VCaP (cell line): Measurements from ENCODE around the gene ADRA2B.

ENCODE experiments used
- H3K27ac ChIP-seq: fragments of 450-650 bp; 2 replicates; pipeline ENCODE4 v1.5.1; 2017
- TF ChIP-seq, protein P1 (sequence below): fragments of 450-650 bp; conservative IDR thresholded peaks from 2 replicates; pipeline ENCODE4 v1.5.1; 2017; ENCODE audit warnings: mild to moderate bottlenecking, moderate library complexity

ADRA2B gene

DNA sequence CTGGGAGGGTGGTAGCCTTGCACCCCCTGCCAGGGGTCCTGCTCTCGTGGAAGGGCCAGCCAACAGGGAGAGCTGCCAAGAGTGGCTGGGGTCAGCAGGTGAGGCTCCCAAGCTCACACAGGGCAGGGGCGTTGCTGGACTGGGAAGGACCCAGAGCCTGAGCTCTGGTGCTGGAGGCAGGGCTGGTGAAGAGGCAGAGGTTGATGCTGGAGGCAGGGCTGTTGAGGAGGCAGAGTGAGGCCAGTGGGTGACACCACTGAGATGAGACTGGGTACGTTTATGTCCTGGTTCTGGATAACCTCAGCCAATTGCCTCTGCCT lies 7.0 kb downstream of the ADRA2B start:
- TF ChIP-seq, protein P1, sequence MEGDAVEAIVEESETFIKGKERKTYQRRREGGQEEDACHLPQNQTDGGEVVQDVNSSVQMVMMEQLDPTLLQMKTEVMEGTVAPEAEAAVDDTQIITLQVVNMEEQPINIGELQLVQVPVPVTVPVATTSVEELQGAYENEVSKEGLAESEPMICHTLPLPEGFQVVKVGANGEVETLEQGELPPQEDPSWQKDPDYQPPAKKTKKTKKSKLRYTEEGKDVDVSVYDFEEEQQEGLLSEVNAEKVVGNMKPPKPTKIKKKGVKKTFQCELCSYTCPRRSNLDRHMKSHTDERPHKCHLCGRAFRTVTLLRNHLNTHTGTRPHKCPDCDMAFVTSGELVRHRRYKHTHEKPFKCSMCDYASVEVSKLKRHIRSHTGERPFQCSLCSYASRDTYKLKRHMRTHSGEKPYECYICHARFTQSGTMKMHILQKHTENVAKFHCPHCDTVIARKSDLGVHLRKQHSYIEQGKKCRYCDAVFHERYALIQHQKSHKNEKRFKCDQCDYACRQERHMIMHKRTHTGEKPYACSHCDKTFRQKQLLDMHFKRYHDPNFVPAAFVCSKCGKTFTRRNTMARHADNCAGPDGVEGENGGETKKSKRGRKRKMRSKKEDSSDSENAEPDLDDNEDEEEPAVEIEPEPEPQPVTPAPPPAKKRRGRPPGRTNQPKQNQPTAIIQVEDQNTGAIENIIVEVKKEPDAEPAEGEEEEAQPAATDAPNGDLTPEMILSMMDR, result no peak
- no peak overlapping the region for H3K27ac ChIP-seq

DNA sequence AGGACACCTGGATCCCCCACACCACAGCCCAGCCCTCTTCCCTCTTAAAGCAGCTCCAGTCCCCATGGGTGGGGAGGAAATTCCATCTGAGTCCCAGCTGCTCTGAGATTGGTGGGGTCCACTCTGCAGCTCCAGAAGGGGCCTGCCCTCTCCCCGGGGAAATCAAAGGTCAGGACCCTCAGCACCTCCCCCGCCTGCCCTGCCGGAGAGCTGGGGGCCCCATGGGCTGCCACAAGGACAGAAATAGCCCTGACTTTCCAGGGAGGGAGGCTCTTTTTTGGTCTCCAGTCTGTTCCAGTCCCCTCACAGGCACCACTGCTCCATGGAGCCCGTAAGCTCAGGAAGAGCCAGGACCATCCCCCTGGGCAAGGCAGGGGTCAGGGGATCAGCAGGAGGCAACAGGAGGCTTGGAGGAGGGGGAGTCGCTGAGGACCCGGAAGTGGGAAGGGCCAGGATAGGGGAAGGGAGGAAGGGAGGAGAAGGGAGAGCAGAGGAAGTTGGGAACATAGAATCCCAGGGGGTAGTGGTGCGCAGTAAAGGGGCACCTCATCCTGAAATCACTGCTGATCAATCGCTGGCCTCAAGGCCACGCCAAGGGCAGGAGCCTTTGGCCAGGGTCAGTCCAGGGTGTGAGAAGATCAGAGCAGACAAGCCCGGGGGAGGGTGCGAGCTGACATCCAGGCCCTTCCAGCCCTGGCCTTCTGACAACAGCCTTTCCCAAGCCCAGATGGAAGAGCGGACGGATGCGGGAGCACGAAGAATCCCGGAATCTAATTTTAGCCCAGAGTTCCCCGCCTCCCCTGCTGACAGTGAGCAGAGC lies 7.6 kb downstream of the ADRA2B start:
- H3K27ac ChIP-seq, result no peak overlapping the region

GRCh38 chr2:96108151-96108540 lies 8.2 kb downstream of the ADRA2B start:
- TF ChIP-seq, protein P1, result no peak
- no peak overlapping the region for H3K27ac ChIP-seq

More for the DNA sequence above, 7.6 kb downstream of the ADRA2B start:
- TF ChIP-seq, protein P1, result no peak

DNA sequence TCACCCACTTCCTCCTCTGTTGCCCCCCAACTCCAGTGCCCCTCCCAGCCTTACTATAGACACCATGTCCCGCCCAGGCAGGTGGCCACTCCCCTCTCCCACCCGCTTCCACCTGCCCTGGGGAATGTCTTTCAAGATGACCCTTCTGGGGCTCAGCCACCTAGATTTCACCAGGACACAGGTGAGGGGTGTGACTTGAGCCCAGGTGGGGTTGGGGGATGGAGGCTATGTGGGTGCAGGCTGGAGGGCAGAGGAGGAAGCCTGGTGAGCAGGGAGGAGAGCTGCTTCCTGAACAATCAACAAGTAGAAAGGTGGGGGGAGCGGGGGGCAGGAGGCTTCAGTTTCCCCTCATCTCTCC lies 8.7 kb downstream of the ADRA2B start:
- no peak overlapping the region for H3K27ac ChIP-seq
- TF ChIP-seq, protein P1, result no peak

DNA sequence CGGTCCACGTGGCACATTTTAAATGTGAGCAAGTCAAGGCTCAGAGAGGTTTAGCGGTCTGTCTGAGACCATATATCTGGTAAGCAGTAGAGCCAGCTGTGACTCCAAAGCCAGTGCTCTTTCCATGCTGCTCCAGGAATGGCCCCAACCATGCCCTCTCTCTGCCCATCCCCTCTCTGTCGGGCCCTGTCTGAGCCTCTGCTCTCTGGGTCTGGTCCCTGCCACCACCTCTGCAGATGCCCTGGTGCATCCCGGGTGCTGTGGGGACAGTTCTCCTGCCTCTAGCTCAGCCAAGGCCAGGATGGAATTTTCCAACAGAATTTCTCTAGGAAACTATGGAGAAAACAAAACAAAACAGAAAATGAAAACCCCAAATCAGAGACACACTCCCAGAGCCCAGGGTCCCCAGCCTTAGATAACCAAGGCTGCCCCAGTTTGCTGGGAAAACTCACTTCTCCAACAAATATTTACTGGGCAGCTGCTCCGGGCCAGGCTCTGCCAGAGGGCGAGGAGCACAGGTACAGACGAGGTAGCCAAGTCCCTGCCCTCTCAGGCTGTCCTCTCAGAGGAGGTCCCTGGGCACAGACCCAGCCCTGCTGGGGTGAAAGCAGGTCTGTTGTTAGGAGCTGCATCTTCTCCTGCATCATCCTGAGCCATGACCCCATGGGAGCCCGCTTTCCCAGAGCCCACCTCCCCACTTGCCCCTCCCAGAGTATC lies 9.2 kb downstream of the ADRA2B start:
- TF ChIP-seq, protein P1, result no peak

DNA sequence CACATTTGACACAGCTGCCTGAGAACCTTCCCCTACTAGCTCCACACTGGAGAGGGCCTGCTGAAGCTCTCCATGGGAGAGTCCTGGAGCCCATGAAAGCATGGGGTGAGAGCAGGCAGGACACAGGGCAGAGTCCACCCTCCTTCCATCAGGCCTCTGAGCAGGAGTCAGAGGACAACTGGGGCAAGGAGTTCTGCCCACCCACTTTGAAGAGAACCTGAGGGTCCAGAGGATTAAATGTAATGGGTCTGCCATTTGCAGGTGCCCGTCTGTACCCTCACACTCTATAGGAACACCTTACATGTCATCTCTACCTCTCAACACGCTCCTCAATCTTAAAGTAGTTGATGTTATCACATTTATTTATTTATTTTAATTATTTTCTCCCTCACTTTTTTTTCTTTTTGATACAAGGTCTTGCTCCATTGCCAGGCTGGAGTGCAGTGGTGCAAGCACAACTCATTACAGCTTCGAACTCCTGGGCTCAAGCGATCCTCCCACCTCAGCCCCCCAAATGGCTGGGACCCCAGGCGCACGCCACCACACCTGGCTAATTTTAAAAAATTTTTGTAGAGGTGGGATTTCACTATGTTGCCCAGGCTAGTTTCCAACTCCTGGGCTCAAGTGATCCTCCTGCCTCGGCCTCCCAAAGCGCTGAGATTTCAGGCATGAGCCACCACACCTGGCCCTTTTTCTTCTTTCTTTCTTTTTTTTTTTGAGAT lies 10.2 kb downstream of the ADRA2B start:
- H3K27ac ChIP-seq, result no peak overlapping the region
- TF ChIP-seq, protein P1, result no peak

More for the DNA sequence above, 9.2 kb downstream of the ADRA2B start:
- no peak overlapping the region for H3K27ac ChIP-seq
